ENCODE measurements around the gene MAD2L1BP.

- no peak for TF ChIP-seq CTCF (IDR thresholded peaks at IDR 0.05)
- no peak for TF ChIP-seq POLR2A (IDR thresholded peaks at IDR 0.05)
These were observed 12.6 kb downstream of the MAD2L1BP start for GRCh38 chr6:43648248-43648647.
